GM12878 (cell line): Measurements from ENCODE around the gene AJUBA. TPM values are rescaled to one million over a fixed set of nuclear protein-coding genes. Genes with fewer than 3 reads are reported as not detected.
"Not testable (repeated sequence)": the region's sequence is repeated elsewhere in the genome, so short reads cannot be mapped to it uniquely, and the experiment has no call there.

Experiments
- ATAC-seq: fragments of 200-7000 bp; cut with Tn5 transposase; 3 replicates; pipeline ENCODE4 v1.9.1; 2020; ENCODE audit warnings: mild to moderate bottlenecking, moderate library complexity
- BruUV-seq: library from RNA; stranded (reverse); fragments of 400-500 nt; replicated peaks from 2 replicates; lab custom pipeline; 2021; lab: Mats Ljungman, UMichigan
- CTCF ChIA-PET: fragments of 300-600 bp; sonication (Branson Sonifier 250); formaldehyde crosslinking; extraction: SDS; loops from one replicate; lab custom pipeline; 2021; ENCODE audit warnings: inconsistent platforms; lab: Yijun Ruan, JAX
- POLR2A ChIA-PET: fragments of 350-600 bp; formaldehyde crosslinking; extraction: SDS; loops from one replicate; lab custom pipeline; 2021; ENCODE audit warnings: inconsistent platforms; lab: Charles Lee
- RAD21 ChIA-PET: fragments of 300-600 bp; sonication (Branson Sonifier 250); formaldehyde crosslinking; loops from one replicate; lab custom pipeline; 2023; ENCODE audit warnings: antibody characterized with exemption; ENCODE audit not compliant: unreplicated experiment; lab: Charles Lee
- SMC1A ChIA-PET: fragments of 300-600 bp; sonication (Branson Sonifier 250); formaldehyde crosslinking; loops from one replicate; lab custom pipeline; 2023; ENCODE audit not compliant: unreplicated experiment, uncharacterized antibody; lab: Charles Lee
- DNase-seq: peaks from one replicate; pipeline ENCODE4 v3.0.0-alpha.2; 2011; ENCODE audit warnings: low read depth, low spot score
- FAIRE-seq: peaks from 3 replicates; lab custom pipeline; 2011; peaks lifted over from hg19 to GRCh38; lab: Jason Lieb, UNC
- H2AFZ ChIP-seq: 2 replicates; pipeline ENCODE4 v1.6.0; 2011; ENCODE audit warnings: low read depth, low read length, control low read depth; ENCODE audit not compliant: control insufficient read depth
- H3K27ac ChIP-seq: 2 replicates; pipeline ENCODE4 v1.5.1; 2011; ENCODE audit warnings: control low read depth; ENCODE audit not compliant: control insufficient read depth, insufficient read depth
- H3K27me3 ChIP-seq, 2 experiments: replicated peaks in 1 of 2; 2 replicates each; pipeline versions ENCODE4 v1.6.0 to v1.6.1; 2011; ENCODE audit warnings: low read length in 1 of 2; ENCODE audit not compliant: control insufficient read depth in 2 of 2, insufficient read depth in 2 of 2
- H3K36me3 ChIP-seq, 2 experiments: 2 replicates each; pipeline ENCODE4 v1.5.1; 2011; ENCODE audit warnings: low read length in 1 of 2; ENCODE audit not compliant: control insufficient read depth in 2 of 2, insufficient read depth in 2 of 2
- H3K4me1 ChIP-seq: 2 replicates; pipeline ENCODE4 v1.6.1; 2011; ENCODE audit warnings: mild to moderate bottlenecking, low read length, moderate library complexity, mixed read lengths; ENCODE audit not compliant: control insufficient read depth, insufficient read depth
- H3K4me2 ChIP-seq: 2 replicates; pipeline ENCODE4 v1.6.0; 2011; ENCODE audit warnings: control low read depth; ENCODE audit not compliant: control insufficient read depth, insufficient read depth
- H3K4me3 ChIP-seq: fragments of 200-600 bp; sonication (generic); 2 replicates; pipeline ENCODE4 v1.5.1; 2016
- H3K79me2 ChIP-seq: 2 replicates; pipeline ENCODE4 v1.6.0; 2011; ENCODE audit warnings: low read length; ENCODE audit not compliant: control insufficient read depth, insufficient read depth
- H3K9ac ChIP-seq: 2 replicates; pipeline ENCODE4 v1.8.0; 2011; ENCODE audit warnings: low read length, control low read depth, mixed read lengths; ENCODE audit not compliant: control insufficient read depth, insufficient read depth
- H3K9me3 ChIP-seq: replicated peaks from 3 replicates; pipeline ENCODE4 v1.5.1; 2011; ENCODE audit warnings: mild to moderate bottlenecking, low read length; ENCODE audit not compliant: control insufficient read depth, insufficient read depth
- H4K20me1 ChIP-seq: 2 replicates; pipeline ENCODE4 v1.6.0; 2011; ENCODE audit not compliant: control insufficient read depth, insufficient read depth
- ATF3 ChIP-seq: IDR thresholded peaks from 2 replicates; pipeline ENCODE4 v1.6.1; 2011; ENCODE audit warnings: low read depth, mild to moderate bottlenecking, low read length, moderate library complexity, borderline replicate concordance; ENCODE audit errors: extremely low read depth
- CEBPZ ChIP-seq: fragments of 150-350 bp; IDR thresholded peaks from 2 replicates; pipeline ENCODE4 v1.6.1; 2016; ENCODE audit warnings: low read depth, low read length
- GABPA ChIP-seq: IDR thresholded peaks from 2 replicates; pipeline ENCODE4 v1.6.1; 2014; ENCODE audit warnings: antibody characterized with exemption, low read depth, mild to moderate bottlenecking, inconsistent platforms
- GATAD2B ChIP-seq: fragments of 450-650 bp; conservative IDR thresholded peaks from 2 replicates; pipeline ENCODE4 v1.6.1; 2017; ENCODE audit warnings: low read depth, mild to moderate bottlenecking, moderate library complexity
- MYC ChIP-seq: IDR thresholded peaks from 2 replicates; pipeline ENCODE4 v1.6.1; 2011; ENCODE audit warnings: mild to moderate bottlenecking, low read length, moderate library complexity, inconsistent platforms; ENCODE audit not compliant: insufficient read depth, insufficient replicate concordance, insufficient read length, severe bottlenecking
- SMC3 ChIP-seq: IDR thresholded peaks from 2 replicates; pipeline ENCODE4 v1.6.1; 2011; ENCODE audit warnings: low read length, improper control_type of control experiment, borderline replicate concordance
- TARDBP ChIP-seq: IDR thresholded peaks from 2 replicates; pipeline ENCODE4 v1.6.1; 2016; ENCODE audit warnings: borderline replicate concordance
- WGBS: methylation state at CpG from one replicate; pipeline ENCODE4 v1.1.6; 2016; ENCODE audit warnings: low lambda C conversion rate; ENCODE audit not compliant: insufficient replicate concordance, insufficient coverage; ENCODE audit errors: missing lambda C conversion rate; 5-methylcytosine and 5-hydroxymethylcytosine counted together
- in situ Hi-C: fragments of 300-500 bp; cut with MboI; formaldehyde crosslinking; loops from 9 replicates; pipeline ENCODE4 v1.14.3; 2018; ENCODE audit warnings: mixed read lengths
- intact Hi-C: fragments of 100-400 bp; cut with micrococcal nuclease; formaldehyde crosslinking; loops from one replicate; pipeline ENCODE4 v1.14.2; 2022; ENCODE audit not compliant: unreplicated experiment
- polyA plus RNA-seq, 11 experiments: library from polyadenylated mRNA; depleted of rRNA in 4 of 11; unstranded in 6 of 11; stranded (reverse) in 5 of 11; fragments of >200 nt; fragmentation: Nextera tagmentation in 4 of 11; fragmentation: Illumina TruSeq in 1 of 11; extraction: Ambion mirVana in 4 of 11; extraction: Trizol in 1 of 11; gene quantifications; 1 replicate in 1 of 11; 2 replicates in 10 of 11; pipeline versions ENCODE4 v1.2.1 to v1.2.3, GENCODE V29; 2011 to 2016; ENCODE audit warnings: inconsistent platforms in 2 of 11, missing spikeins in 2 of 11, low read depth in 1 of 11
- total RNA-seq, 4 experiments: library from RNA; depleted of rRNA in 3 of 4; stranded (reverse); fragments of >200 nt in 3 of 4; fragmentation: Illumina TruSeq in 1 of 4; extraction: Trizol in 1 of 4; gene quantifications; 2 replicates each; pipeline versions ENCODE4 v1.2.1 to v1.2.3, GENCODE V29; 2013 to 2021

AJUBA gene
- total and polyA plus RNA-seq, 10 of the 15 experiments (the other 5 are each of a cell fraction or from before 2014, with no cell fraction given), result 0.03 to 18.1 (median 0.36) TPM; not detected in 1

GRCh38 chr14:23015618-23016017, 33.3 kb upstream of the AJUBA start:
- no peaks in the 10 kb centered on the region for H3K4me1 ChIP-seq
- TF ChIP-seq SMC3, result no peak
- no peak for TF ChIP-seq CEBPZ
- TF ChIP-seq GATAD2B, result no peak
- TF ChIP-seq MYC, result no peak
- no peak for TF ChIP-seq GABPA
- TF ChIP-seq TARDBP, result no peak
- TF ChIP-seq ATF3, result no peak
- SMC1A ChIA-PET, result interaction anchor here (1.4 to 1.6 kb wide), 2 partner anchors 9 kb away, joined by 3 to 4 read pairs; no protein-coding TSS in a partner anchor
- no peaks in the 10 kb centered on the region for H3K27me3 ChIP-seq
- CTCF ChIA-PET, result interaction anchor here (1.2 to 4.3 kb wide), 3 partner anchors 8 to 53 kb away, joined by 5 to 14 read pairs (median 9); no protein-coding TSS in a partner anchor
- ATAC-seq, result no peak
- no TSS peak for BruUV-seq
- H3K27ac ChIP-seq, result no peak overlapping the region
- H3K9me3 ChIP-seq, result no peaks in the 10 kb centered on the region
- POLR2A ChIA-PET, result interaction anchor here (0.7 to 1.0 kb wide), 2 partner anchors 8 to 16 kb away, joined by 3 read pairs; no protein-coding TSS in a partner anchor
- no peak overlapping the region; the same call in 1 of the 2 replicates for H2AFZ ChIP-seq
- no peaks in the 10 kb centered on the region for H3K79me2 ChIP-seq
- no peaks in the 10 kb centered on the region for H3K36me3 ChIP-seq
- DNase-seq, result no peak
- H3K4me3 ChIP-seq, result no peak overlapping the region
- intact Hi-C loops (no loop called here), in situ Hi-C loops (no loop called here)
- no peak for FAIRE-seq
- no peak overlapping the region for H3K9ac ChIP-seq
- no peak overlapping the region for H3K4me2 ChIP-seq
- RAD21 ChIA-PET, result interaction anchor here (0.6 kb wide), 1 partner anchor 8 kb away, joined by 3 read pairs; no protein-coding TSS in a partner anchor
- H4K20me1 ChIP-seq, result no peaks in the 10 kb centered on the region
- 98% methylated on average over 4 of the region's 4 CpGs for WGBS

- intact Hi-C loops, H3K4me1 ChIP-seq, H3K4me3 ChIP-seq, FAIRE-seq, H3K4me2 ChIP-seq, DNase-seq, H3K79me2 ChIP-seq, in situ Hi-C loops, H3K36me3 ChIP-seq, H3K9me3 ChIP-seq, BruUV-seq, ATAC-seq, H4K20me1 ChIP-seq, H3K27me3 ChIP-seq, H2AFZ ChIP-seq, H3K27ac ChIP-seq, H3K9ac ChIP-seq: not testable (repeated sequence)
- WGBS, result 81% methylated on average over 5 of the region's 5 CpGs
- ChIA-PET CTCF (interaction anchor here (0.7 to 4.3 kb wide), 6 partner anchors 10 to 64 kb away, joined by 3 to 16 read pairs (median 5); no protein-coding TSS in a partner anchor), POLR2A (interaction anchor here (0.8 to 1.3 kb wide), 2 partner anchors 10 to 81 kb away, joined by 3 read pairs; partner anchors contain the start of genes ACIN1 and C14orf119), SMC1A (interaction anchor here (0.7 kb wide), 1 partner anchor 328 kb away, joined by 3 read pairs; no protein-coding TSS in a partner anchor), RAD21 (interaction anchor here (0.6 kb wide), 1 partner anchor 86 kb away, joined by 3 read pairs; no protein-coding TSS in a partner anchor)
These were observed 31.4 kb upstream of the AJUBA start for GRCh38 chr14:23013749-23014054.
